Caco-2 (cell line): ENCODE measurements around the gene CNTNAP5. TPM values are rescaled to one million over a fixed set of nuclear protein-coding genes. Genes with fewer than 3 reads are reported as not detected.

Experiments used
- BruUV-seq: library from RNA; stranded (reverse); fragments of 400-500 nt; replicated peaks from 2 replicates; lab custom pipeline; 2021; lab: Mats Ljungman, UMichigan
- CTCF ChIA-PET: fragments of 300-600 bp; sonication (Branson Sonifier 250); formaldehyde crosslinking; loops from one replicate; lab custom pipeline; 2022; ENCODE audit warnings: antibody characterized with exemption; lab: Charles Lee
- POLR2A ChIA-PET: fragments of 300-600 bp; sonication (Branson Sonifier 250); formaldehyde crosslinking; loops from one replicate; lab custom pipeline; 2022; ENCODE audit warnings: antibody characterized with exemption; lab: Charles Lee
- DNase-seq, 2 experiments: peaks; one replicate each; pipeline versions ENCODE4 v3.0.0 to v3.0.0-alpha.2; 2020 to 2022
- H3K27me3 ChIP-seq: replicated peaks from 2 replicates; pipeline ENCODE4 v1.6.0; 2011; ENCODE audit warnings: low read length; ENCODE audit not compliant: control insufficient read depth, insufficient read depth
- H3K36me3 ChIP-seq: 2 replicates; pipeline ENCODE4 v1.5.1; 2011; ENCODE audit warnings: low read length; ENCODE audit not compliant: control insufficient read depth, insufficient read depth
- H3K4me1 ChIP-seq: fragments of 250-450 bp; sonication (Bioruptor Pico); 2 replicates; pipeline ENCODE4 v1.5.1; 2020; ENCODE audit warnings: mild to moderate bottlenecking
- H3K4me3 ChIP-seq: 2 replicates; pipeline ENCODE4 v1.5.1; 2011; ENCODE audit warnings: low read depth, mild to moderate bottlenecking, control low read depth, low read length
- H3K9me3 ChIP-seq: fragments of 250-450 bp; sonication (Bioruptor Pico); 2 replicates; pipeline ENCODE4 v1.5.1; 2020; ENCODE audit warnings: mild to moderate bottlenecking, moderate library complexity
- H3K27ac Mint-ChIP-seq: one replicate; pipeline ENCODE4 v1.8.0; 2022; ENCODE audit warnings: mixed read lengths; ENCODE audit not compliant: unreplicated experiment
- H3K27me3 Mint-ChIP-seq: one replicate; pipeline ENCODE4 v1.8.0; 2022; ENCODE audit warnings: mixed read lengths; ENCODE audit not compliant: insufficient read depth, unreplicated experiment
- H3K36me3 Mint-ChIP-seq: one replicate; pipeline ENCODE4 v1.8.0; 2022; ENCODE audit warnings: mild to moderate bottlenecking, mixed read lengths; ENCODE audit not compliant: insufficient read depth, unreplicated experiment
- H3K4me1 Mint-ChIP-seq: one replicate; pipeline ENCODE4 v1.8.0; 2022; ENCODE audit warnings: low read depth, mixed read lengths; ENCODE audit not compliant: unreplicated experiment
- H3K4me3 Mint-ChIP-seq: one replicate; pipeline ENCODE4 v1.8.0; 2022; ENCODE audit warnings: mild to moderate bottlenecking, moderate library complexity, mixed read lengths; ENCODE audit not compliant: unreplicated experiment
- H3K9me3 Mint-ChIP-seq: one replicate; pipeline ENCODE4 v1.8.0; 2022; ENCODE audit warnings: mixed read lengths; ENCODE audit not compliant: unreplicated experiment
- CTCF ChIP-seq, 2 experiments: fragments of 200-600 bp in 1 of 2; IDR thresholded peaks; 1 replicate in 1 of 2; 2 replicates in 1 of 2; pipeline versions ENCODE4 v1.5.1 to v1.8.0; 2011 to 2022; ENCODE audit warnings: antibody characterized with exemption in 1 of 2, control low read depth in 1 of 2, inconsistent platforms in 1 of 2, low read depth in 1 of 2, low read length in 1 of 2, mild to moderate bottlenecking in 1 of 2, moderate library complexity in 1 of 2; ENCODE audit not compliant: insufficient read depth in 1 of 2, severe bottlenecking in 1 of 2, unreplicated experiment in 1 of 2
- intact Hi-C: fragments of 100-400 bp; cut with micrococcal nuclease; formaldehyde crosslinking; loops from one replicate; pipeline ENCODE4 v1.10.0; 2022; ENCODE audit not compliant: unreplicated experiment
- total RNA-seq: library from RNA; stranded (reverse); gene quantifications from 2 replicates; pipeline ENCODE4 v1.2.3, GENCODE V29; 2022

Gene CNTNAP5
- total RNA-seq, 1 experiment from 2014 or later: 0.14 TPM

DNA sequence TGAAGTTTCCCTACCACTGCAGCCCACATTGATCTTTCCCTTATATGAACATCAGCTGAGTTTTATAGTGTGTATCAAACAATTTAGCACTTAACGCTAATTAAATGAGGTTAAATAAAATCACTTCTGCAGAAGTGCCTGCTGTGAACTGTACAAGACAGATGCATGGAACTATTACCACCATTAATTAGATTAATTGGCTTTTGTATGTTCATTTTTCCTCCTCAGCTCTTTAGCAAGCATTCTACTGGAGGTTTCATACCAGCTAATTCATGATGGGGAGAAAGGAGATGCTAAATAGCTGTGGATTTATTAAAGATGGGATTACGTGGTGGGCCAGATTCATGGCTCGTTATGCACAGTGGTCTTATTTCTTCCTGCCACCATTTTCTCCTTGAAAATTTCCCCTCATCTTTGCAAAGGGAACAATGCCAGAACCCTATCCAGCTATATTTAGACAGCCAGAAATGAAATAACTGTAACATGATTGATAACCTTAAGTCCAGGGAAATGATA, 96.7 kb downstream of the CNTNAP5 start:
- Mint-ChIP-seq H3K36me3 (no peaks in the 10 kb centered on the region), H3K4me1 (no peaks in the 10 kb centered on the region), H3K9me3 (peaks cover 10% of the 10 kb centered on the region), H3K27ac (no peak overlapping the region), H3K4me3 (no peak overlapping the region), H3K27me3 (peaks cover 2% of the 10 kb centered on the region)
- H3K9me3 ChIP-seq: no peaks in the 10 kb centered on the region
- no peak for TF ChIP-seq CTCF (IDR thresholded peaks at IDR 0.05; ENCODE audit: insufficient read depth in 1 of 2, low read depth in 1 of 2, low read length in 1 of 2, severe bottlenecking in 1 of 2, unreplicated experiment in 1 of 2)
- H3K36me3 ChIP-seq: no peaks in the 10 kb centered on the region
- ChIA-PET CTCF (no interaction called here), POLR2A (no interaction called here)
- intact Hi-C loops: no loop called here
- BruUV-seq: no TSS peak
- no peak for DNase-seq
- no peak overlapping the region for H3K4me3 ChIP-seq
- H3K27me3 ChIP-seq: no peaks in the 10 kb centered on the region
- H3K4me1 ChIP-seq: no peaks in the 10 kb centered on the region

DNA sequence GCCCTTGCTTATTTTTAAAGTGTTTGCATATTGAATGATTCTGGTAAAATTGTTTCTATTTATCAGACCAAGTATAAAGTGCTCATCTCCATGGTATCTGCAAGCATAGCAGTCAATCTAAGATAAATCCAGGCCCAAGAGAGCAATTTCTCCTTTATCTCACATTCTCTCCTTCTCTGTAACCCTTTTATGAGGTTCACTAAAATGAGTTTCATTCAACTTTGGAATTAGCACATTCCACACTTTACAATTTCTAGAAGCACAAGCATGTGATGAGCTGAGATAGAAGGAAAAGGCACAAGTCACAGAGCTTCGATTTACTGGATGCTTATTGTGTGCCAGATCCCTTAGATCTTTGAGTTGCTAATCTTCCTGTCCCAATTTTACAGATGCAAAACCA, 97.3 kb downstream of the CNTNAP5 start:
- ChIA-PET POLR2A (no interaction called here), CTCF (no interaction called here)
- Histone ChIP-seq H3K9me3 (no peaks in the 10 kb centered on the region), H3K36me3 (no peaks in the 10 kb centered on the region), H3K27me3 (no peaks in the 10 kb centered on the region), H3K4me3 (no peak overlapping the region), H3K4me1 (no peaks in the 10 kb centered on the region)
- Mint-ChIP-seq H3K4me1 (no peaks in the 10 kb centered on the region), H3K9me3 (peaks cover 10% of the 10 kb centered on the region), H3K36me3 (no peaks in the 10 kb centered on the region), H3K4me3 (no peak overlapping the region), H3K27me3 (peaks cover 2% of the 10 kb centered on the region), H3K27ac (no peak overlapping the region)
- DNase-seq: no peak
- no peak for TF ChIP-seq CTCF (IDR thresholded peaks at IDR 0.05; ENCODE audit: insufficient read depth in 1 of 2, low read depth in 1 of 2, low read length in 1 of 2, severe bottlenecking in 1 of 2, unreplicated experiment in 1 of 2)
- intact Hi-C loops: no loop called here
- BruUV-seq: no TSS peak

DNA sequence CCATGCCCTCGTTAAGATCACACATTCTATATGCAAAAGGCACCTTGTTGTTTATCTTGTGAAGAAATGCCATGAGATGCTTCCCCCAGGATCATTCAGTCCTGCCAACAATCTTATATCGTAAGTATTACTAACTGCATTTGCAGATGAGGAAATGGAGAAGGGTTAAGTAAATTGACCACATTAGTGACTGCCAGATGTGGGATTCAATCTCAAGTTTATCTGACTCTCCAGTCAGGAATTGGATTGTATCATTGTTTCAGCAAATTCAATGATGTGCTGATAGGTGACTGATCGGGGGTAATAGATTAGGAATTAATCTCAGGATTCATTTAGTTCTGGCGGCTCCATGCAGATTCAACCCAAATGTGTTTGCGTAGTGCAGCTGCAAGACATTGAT, 106.2 kb downstream of the CNTNAP5 start:
- TF ChIP-seq CTCF (IDR thresholded peaks at IDR 0.05; ENCODE audit: insufficient read depth in 1 of 2, low read depth in 1 of 2, low read length in 1 of 2, severe bottlenecking in 1 of 2, unreplicated experiment in 1 of 2): no peak
- ChIA-PET POLR2A (no interaction called here), CTCF (no interaction called here)
- no TSS peak for BruUV-seq
- Histone ChIP-seq H3K36me3 (no peaks in the 10 kb centered on the region), H3K4me1 (no peaks in the 10 kb centered on the region), H3K4me3 (no peak overlapping the region), H3K27me3 (no peaks in the 10 kb centered on the region), H3K9me3 (no peaks in the 10 kb centered on the region)
- no peaks in the 10 kb centered on the region for H3K4me1 Mint-ChIP-seq
- intact Hi-C loops: no loop called here
- no peaks in the 10 kb centered on the region for H3K27me3 Mint-ChIP-seq
- H3K36me3 Mint-ChIP-seq: no peaks in the 10 kb centered on the region
- no peak overlapping the region for H3K27ac Mint-ChIP-seq
- no peak overlapping the region for H3K4me3 Mint-ChIP-seq
- DNase-seq: no peak
- H3K9me3 Mint-ChIP-seq: no peaks in the 10 kb centered on the region
